B cell (primary cell): ENCODE results near the gene GADD45A. TPM values are rescaled to one million over a fixed set of nuclear protein-coding genes. Genes with fewer than 3 reads are reported as not detected.

Source experiments
- ATAC-seq: fragments of 200-7000 bp; cut with Tn5 transposase; one replicate; pipeline ENCODE4 v1.10.0; 2021; ENCODE audit warnings: low read depth, mild to moderate bottlenecking, moderate number of reproducible peaks, moderate library complexity
- CTCF ChIA-PET: fragments of 350-600 bp; sonication (Branson Sonifier 250); formaldehyde crosslinking; loops from one replicate; lab custom pipeline; 2021; ENCODE audit warnings: antibody characterized with exemption, inconsistent platforms; lab: Charles Lee
- POLR2A ChIA-PET: fragments of 350-600 bp; sonication (Branson Sonifier 250); formaldehyde crosslinking; loops from one replicate; lab custom pipeline; 2021; ENCODE audit warnings: antibody characterized with exemption; lab: Charles Lee
- DNase-seq: peaks from one replicate; pipeline ENCODE4 v3.0.0; 2013
- H2AFZ ChIP-seq: 2 replicates; pipeline ENCODE4 v1.6.1; 2012; ENCODE audit warnings: mild to moderate bottlenecking, low read depth, low read length; ENCODE audit not compliant: insufficient read depth, poor library complexity, severe bottlenecking
- H3K27ac ChIP-seq, 2 donors: 1 replicate in 1 of 2; 2 replicates in 1 of 2; pipeline ENCODE4 v1.5.1; 2012 to 2013; ENCODE audit warnings: low read length in 2 of 2, mild to moderate bottlenecking in 2 of 2, moderate library complexity in 1 of 2
- H3K27me3 ChIP-seq, 4 experiments: fragments of 200-600 bp in 1 of 4; sonication (generic) in 1 of 4; replicated peaks in 1 of 4; 1 replicate in 2 of 4; 2 replicates in 2 of 4; pipeline versions ENCODE4 v1.6.1 to v1.7.0; 2013 to 2016; ENCODE audit warnings: low read length in 3 of 4, mild to moderate bottlenecking in 2 of 4, mixed read lengths in 1 of 4, moderate library complexity in 1 of 4; ENCODE audit not compliant: insufficient read depth in 4 of 4, control insufficient read depth in 3 of 4; ENCODE audit errors: control extremely low read depth in 1 of 4
- H3K36me3 ChIP-seq, 2 experiments: replicated peaks in 1 of 2; 1 replicate in 1 of 2; 2 replicates in 1 of 2; pipeline versions ENCODE4 v1.6.1 to v1.7.1; 2013; ENCODE audit warnings: low read length in 1 of 2; ENCODE audit not compliant: insufficient read depth in 2 of 2, control insufficient read depth in 1 of 2; ENCODE audit errors: control extremely low read depth in 1 of 2, extremely low read depth in 1 of 2
- H3K4me1 ChIP-seq, 2 donors: fragments of 200-600 bp in 1 of 2; sonication (generic) in 1 of 2; 1 replicate in 1 of 2; 2 replicates in 1 of 2; pipeline versions ENCODE4 v1.5.1 to v1.6.1; 2013 to 2017; ENCODE audit warnings: low read length in 2 of 2; ENCODE audit not compliant: control insufficient read depth in 2 of 2, insufficient read depth in 2 of 2
- H3K4me2 ChIP-seq: replicated peaks from 2 replicates; pipeline ENCODE3; 2012; ENCODE audit warnings: mild to moderate bottlenecking, low read depth, low read length; ENCODE audit not compliant: poor library complexity, severe bottlenecking
- H3K4me3 ChIP-seq, 5 experiments: fragments of 200-600 bp in 1 of 5; sonication (generic) in 1 of 5; 1 replicate in 3 of 5; 2 replicates in 2 of 5; pipeline versions ENCODE4 v1.5.1 to v1.7.0; 2011 to 2016; ENCODE audit warnings: low read length in 4 of 5, mild to moderate bottlenecking in 4 of 5, low read depth in 2 of 5, control low read depth in 1 of 5, moderate library complexity in 1 of 5; ENCODE audit not compliant: insufficient read depth in 1 of 5; ENCODE audit errors: control extremely low read depth in 1 of 5, extremely low read depth in 1 of 5
- H3K79me2 ChIP-seq: fragments of 200-600 bp; sonication (generic); one replicate; pipeline ENCODE4 v1.6.0; 2016; ENCODE audit warnings: low read length; ENCODE audit not compliant: control insufficient read depth, insufficient read depth
- H3K9ac ChIP-seq: fragments of 200-600 bp; sonication (generic); 2 replicates; pipeline ENCODE4 v1.6.1; 2017; ENCODE audit warnings: mild to moderate bottlenecking, low read length, moderate library complexity
- H3K9me3 ChIP-seq, 3 donors: one replicate each; pipeline versions ENCODE4 v1.6.1 to v1.7.1; 2013; ENCODE audit warnings: low read length in 2 of 3; ENCODE audit not compliant: control insufficient read depth in 2 of 3, insufficient read depth in 1 of 3; ENCODE audit errors: control extremely low read depth in 1 of 3
- H4K20me1 ChIP-seq: 2 replicates; pipeline ENCODE4 v1.6.0; 2012; ENCODE audit warnings: mild to moderate bottlenecking, low read length; ENCODE audit not compliant: insufficient read depth, control insufficient read depth, poor library complexity, severe bottlenecking
- H3K27ac Mint-ChIP-seq: one replicate; pipeline ENCODE4 v1.8.0; 2021; ENCODE audit warnings: mixed read lengths
- H3K27me3 Mint-ChIP-seq: one replicate; pipeline ENCODE4 v1.8.0; 2021; ENCODE audit warnings: mixed read lengths
- H3K4me1 Mint-ChIP-seq: one replicate; pipeline ENCODE4 v1.8.0; 2021; ENCODE audit warnings: mixed read lengths
- H3K4me3 Mint-ChIP-seq: one replicate; pipeline ENCODE4 v1.8.0; 2021; ENCODE audit warnings: mixed read lengths
- H3K9me3 Mint-ChIP-seq: one replicate; pipeline ENCODE4 v1.8.0; 2022; ENCODE audit warnings: mixed read lengths; ENCODE audit not compliant: insufficient read depth
- CTCF ChIP-seq: fragments of 200-600 bp; IDR thresholded peaks from one replicate; pipeline ENCODE4 v1.8.0; 2022; ENCODE audit warnings: antibody characterized with exemption, mild to moderate bottlenecking
- EZH2 ChIP-seq: IDR thresholded peaks from 2 replicates; pipeline ENCODE4 v1.6.1; 2012; ENCODE audit warnings: borderline replicate concordance, low read depth, mild to moderate bottlenecking, moderate library complexity, low read length; ENCODE audit not compliant: insufficient read depth, poor library complexity, severe bottlenecking
- WGBS: methylation state at CpG from one replicate; pipeline ENCODE4 v1.1.5; 2013; ENCODE audit warnings: missing lambda C conversion rate; ENCODE audit not compliant: insufficient coverage; 5-methylcytosine and 5-hydroxymethylcytosine counted together
- intact Hi-C: fragments of 100-400 bp; cut with micrococcal nuclease; formaldehyde crosslinking; loops from one replicate; pipeline ENCODE4 v1.10.0; 2022
- polyA plus RNA-seq: library from polyadenylated mRNA; depleted of rRNA; stranded (reverse); fragments of >200 nt; gene quantifications from 2 replicates; pipeline ENCODE4 v1.2.3, GENCODE V29; 2012
- total RNA-seq, 2 donors: library from RNA; stranded (reverse); fragments of 120-200 nt in 1 of 2; gene quantifications; 1 replicate in 1 of 2; 2 replicates in 1 of 2; pipeline versions ENCODE4 v1.2.3 to v1.2.4, GENCODE V29; 2013 to 2022

GADD45A gene
- total and polyA plus RNA-seq, 2 donors (not counting 1 experiment from before 2014, with no cell fraction given) = 11.6 to 21.1 TPM

GRCh38 chr1:67704351-67704750, 19.4 kb downstream of the GADD45A start:
- DNase-seq (no peak), ATAC-seq (no peak)
- Histone ChIP-seq H2AFZ (no peak overlapping the region), H3K4me3 (no peak overlapping the region), H3K36me3 (no peaks in the 10 kb centered on the region), H3K4me2 (no peak overlapping the region), H4K20me1 (no peaks in the 10 kb centered on the region), H3K9me3 (no peaks in the 10 kb centered on the region), H3K79me2 (no peaks in the 10 kb centered on the region), H3K27me3 (no peaks in the 10 kb centered on the region), H3K9ac (no peak overlapping the region), H3K27ac (no peak overlapping the region), H3K4me1 (no peaks in the 10 kb centered on the region)
- H3K9me3 Mint-ChIP-seq = no peaks in the 10 kb centered on the region
- POLR2A ChIA-PET = no interaction called here
- peaks cover 6% of the 10 kb centered on the region for H3K27me3 Mint-ChIP-seq
- H3K4me3 Mint-ChIP-seq = no peak overlapping the region
- intact Hi-C loops = no loop called here
- H3K27ac Mint-ChIP-seq = no peak overlapping the region
- TF ChIP-seq EZH2 (no peak), CTCF (no peak)
- CTCF ChIA-PET = no interaction called here
- WGBS = 100% methylated on average over 1 of the region's 3 CpGs
- no peaks in the 10 kb centered on the region for H3K4me1 Mint-ChIP-seq

- Histone ChIP-seq H3K79me2 (no peaks in the 10 kb centered on the region), H3K27ac (no peak overlapping the region), H4K20me1 (no peaks in the 10 kb centered on the region), H3K9ac (no peak overlapping the region), H3K4me3 (no peak overlapping the region), H3K4me1 (no peaks in the 10 kb centered on the region), H3K4me2 (no peak overlapping the region), H3K27me3 (no peaks in the 10 kb centered on the region), H2AFZ (no peak overlapping the region), H3K36me3 (no peaks in the 10 kb centered on the region), H3K9me3 (no peaks in the 10 kb centered on the region)
- Mint-ChIP-seq H3K9me3 (no peaks in the 10 kb centered on the region), H3K4me3 (no peak overlapping the region), H3K4me1 (no peaks in the 10 kb centered on the region), H3K27ac (no peak overlapping the region), H3K27me3 (peaks cover 5% of the 10 kb centered on the region)
- POLR2A ChIA-PET = no interaction called here
- ATAC-seq (no peak), DNase-seq (no peak)
- CTCF ChIA-PET = no interaction called here
- intact Hi-C loops = no loop called here
- TF ChIP-seq EZH2 (no peak), CTCF (no peak)
- 99% methylated on average over 9 of the region's 10 CpGs for WGBS
Observed at GRCh38 chr1:67705735-67706453, 20.9 kb downstream of the GADD45A start.
